Gastrocnemius medialis (tissue), 4 donors: ENCODE data around the gene GMCL2.

Source experiments
- CTCF ChIP-seq, 5 experiments: fragments of 450-650 bp in 3 of 5; fragments of 200-600 bp in 2 of 5; sonication (generic) in 2 of 5; IDR thresholded peaks in 4 of 5; conservative IDR thresholded peaks in 1 of 5; 1 replicate in 4 of 5; 2 replicates in 1 of 5; pipeline ENCODE4 v1.5.1; 2016 to 2019; ENCODE audit warnings: antibody characterized with exemption in 5 of 5, mild to moderate bottlenecking in 3 of 5, moderate library complexity in 3 of 5
- POLR2A ChIP-seq, 2 donors: fragments of 450-650 bp; IDR thresholded peaks; one replicate each; pipeline ENCODE4 v1.6.1; 2017; ENCODE audit warnings: antibody characterized with exemption in 2 of 2, mild to moderate bottlenecking in 2 of 2, moderate library complexity in 2 of 2

- TF ChIP-seq POLR2A (IDR thresholded peaks at IDR 0.05) (no peak), CTCF (IDR thresholded peaks at IDR 0.05 in 4 of 5, conservative IDR thresholded peaks at IDR 0.05 in 1 of 5) (no peak)
Observed at GRCh38 chr5:178194026-178194425, 6.9 kb upstream of the GMCL2 start.
